ENCODE results near the gene DYDC2. TPM values are rescaled to one million over a fixed set of nuclear protein-coding genes. Genes with fewer than 3 reads are reported as not detected.

Gene DYDC2, protein sequence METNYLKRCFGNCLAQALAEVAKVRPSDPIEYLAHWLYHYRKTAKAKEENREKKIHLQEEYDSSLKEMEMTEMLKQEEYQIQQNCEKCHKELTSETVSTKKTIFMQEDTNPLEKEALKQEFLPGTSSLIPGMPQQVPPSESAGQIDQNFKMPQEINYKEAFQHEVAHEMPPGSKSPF
- polyA plus RNA-seq (2012; ENCODE audit: low read depth, missing spikeins), result not detected

DNA sequence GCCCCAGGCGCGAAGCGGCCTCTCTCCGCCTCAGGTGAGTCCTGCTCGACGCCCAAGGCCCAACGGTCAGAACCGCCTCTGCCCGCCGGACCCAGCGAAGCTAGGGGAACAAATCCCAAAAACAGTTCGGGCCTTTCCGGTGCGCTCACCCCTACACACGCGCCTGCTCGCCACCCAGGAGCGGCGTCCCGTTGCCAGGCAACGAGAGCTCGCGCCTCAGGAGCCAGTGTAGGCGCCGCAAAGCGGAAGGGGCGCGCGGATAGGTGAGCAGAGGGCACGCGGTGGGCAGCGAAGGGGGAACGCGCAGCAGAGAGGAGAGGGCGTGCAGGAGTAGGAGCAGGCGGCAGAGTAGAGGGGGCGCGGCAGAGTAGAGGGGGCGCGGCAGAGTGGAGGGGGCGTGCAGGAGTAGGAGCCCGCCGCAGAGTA is at the start of gene DYDC2, which contains the start of gene DYDC1:
Gene DYDC2, plus strand, starts transcription at position 219 of the 426 bp plus-strand sequence. CDS start 5,663 bp downstream, outside the sequence.
Gene DYDC1, minus strand, starts transcription at position 193 of the 426 bp plus-strand sequence. CDS start 4,154 bp downstream, outside the sequence.
- no peak for FAIRE-seq
- TF ChIP-seq POLR2A (IDR thresholded peaks at IDR 0.05; ENCODE audit: low read depth, low read length) (no peak), PAX5 (IDR thresholded peaks at IDR 0.05; ENCODE audit: insufficient read depth, low read length, severe bottlenecking) (no peak), POLR2AphosphoS5 (IDR thresholded peaks at IDR 0.05; ENCODE audit: low read depth, low read length) (no peak)
- peak; percentile 25 for DNase-seq (ENCODE audit: insufficient read length, low spot score)

- no peak for FAIRE-seq
- TF ChIP-seq POLR2A (IDR thresholded peaks at IDR 0.05; ENCODE audit: low read depth, low read length) (no peak), TAF1 (IDR thresholded peaks at IDR 0.05; ENCODE audit: low read depth, low read length) (no peak), POLR2AphosphoS5 (IDR thresholded peaks at IDR 0.05; ENCODE audit: low read depth, low read length) (no peak), POU2F2 (IDR thresholded peaks at IDR 0.05; ENCODE audit: low read depth, low read length) (no peak), PAX5 (IDR thresholded peaks at IDR 0.05; ENCODE audit: insufficient read depth, low read length, severe bottlenecking) (no peak), SPI1 (IDR thresholded peaks at IDR 0.05; ENCODE audit: low read depth, low read length) (no peak)
- no peak for DNase-seq (ENCODE audit: insufficient read length, low spot score)
These were observed 43.1 kb upstream of the DYDC2 start for GRCh38 chr10:80313523-80313922.

- no peak for DNase-seq (ENCODE audit: insufficient read length, low spot score)
- no peak for TF ChIP-seq TAF1 (IDR thresholded peaks at IDR 0.05; ENCODE audit: low read depth, low read length)
- no peak for TF ChIP-seq POU2F2 (IDR thresholded peaks at IDR 0.05; ENCODE audit: low read depth, low read length)
- no peak for TF ChIP-seq POLR2A (IDR thresholded peaks at IDR 0.05; ENCODE audit: low read depth, low read length)
- no peak for TF ChIP-seq SPI1 (IDR thresholded peaks at IDR 0.05; ENCODE audit: low read depth, low read length)
- no peak for TF ChIP-seq POLR2AphosphoS5 (IDR thresholded peaks at IDR 0.05; ENCODE audit: low read depth, low read length)
- TF ChIP-seq PAX5 (IDR thresholded peaks at IDR 0.05; ENCODE audit: insufficient read depth, low read length, severe bottlenecking), result no peak
- no peak for FAIRE-seq
These were observed 41.2 kb upstream of the DYDC2 start for GRCh38 chr10:80315391-80315790.

- no peak for FAIRE-seq
- DNase-seq (ENCODE audit: insufficient read length, low spot score), result no peak
- TF ChIP-seq PAX5 (IDR thresholded peaks at IDR 0.05; ENCODE audit: insufficient read depth, low read length, severe bottlenecking), result no peak
- TF ChIP-seq POU2F2 (IDR thresholded peaks at IDR 0.05; ENCODE audit: low read depth, low read length), result no peak
- TF ChIP-seq POLR2AphosphoS5 (IDR thresholded peaks at IDR 0.05; ENCODE audit: low read depth, low read length), result no peak
- TF ChIP-seq POLR2A (IDR thresholded peaks at IDR 0.05; ENCODE audit: low read depth, low read length), result no peak
- TF ChIP-seq SPI1 (IDR thresholded peaks at IDR 0.05; ENCODE audit: low read depth, low read length), result no peak
- TF ChIP-seq TAF1 (IDR thresholded peaks at IDR 0.05; ENCODE audit: low read depth, low read length), result no peak
These were observed 37.8 kb upstream of the DYDC2 start for GRCh38 chr10:80318742-80319141.

DNA sequence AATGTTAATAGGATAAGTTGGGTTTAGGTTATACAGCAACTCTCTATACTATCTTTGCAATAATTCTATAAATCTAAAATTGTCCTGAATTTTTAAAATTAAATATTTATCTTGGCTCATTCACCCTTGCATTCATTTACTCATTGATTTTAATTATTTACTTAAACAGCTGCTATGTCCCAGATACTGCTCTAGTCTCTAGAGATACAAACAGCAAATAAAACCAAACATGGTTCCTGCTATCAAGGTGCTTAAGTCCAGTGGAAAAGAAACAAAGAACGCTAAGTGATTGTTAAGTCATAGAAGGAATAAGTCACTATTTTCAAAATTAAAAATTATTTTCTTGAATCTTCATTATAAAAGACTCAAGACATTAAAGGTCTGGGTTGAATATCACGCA is 37.3 kb upstream of the DYDC2 start:
- no peak for DNase-seq (ENCODE audit: insufficient read length, low spot score)
- FAIRE-seq, result no peak
- no peak for TF ChIP-seq POLR2A (IDR thresholded peaks at IDR 0.05; ENCODE audit: low read depth, low read length)
- TF ChIP-seq POU2F2 (IDR thresholded peaks at IDR 0.05; ENCODE audit: low read depth, low read length), result no peak
- TF ChIP-seq SPI1 (IDR thresholded peaks at IDR 0.05; ENCODE audit: low read depth, low read length), result no peak
- no peak for TF ChIP-seq PAX5 (IDR thresholded peaks at IDR 0.05; ENCODE audit: insufficient read depth, low read length, severe bottlenecking)
- TF ChIP-seq TAF1 (IDR thresholded peaks at IDR 0.05; ENCODE audit: low read depth, low read length), result no peak
- TF ChIP-seq POLR2AphosphoS5 (IDR thresholded peaks at IDR 0.05; ENCODE audit: low read depth, low read length), result no peak

DNA sequence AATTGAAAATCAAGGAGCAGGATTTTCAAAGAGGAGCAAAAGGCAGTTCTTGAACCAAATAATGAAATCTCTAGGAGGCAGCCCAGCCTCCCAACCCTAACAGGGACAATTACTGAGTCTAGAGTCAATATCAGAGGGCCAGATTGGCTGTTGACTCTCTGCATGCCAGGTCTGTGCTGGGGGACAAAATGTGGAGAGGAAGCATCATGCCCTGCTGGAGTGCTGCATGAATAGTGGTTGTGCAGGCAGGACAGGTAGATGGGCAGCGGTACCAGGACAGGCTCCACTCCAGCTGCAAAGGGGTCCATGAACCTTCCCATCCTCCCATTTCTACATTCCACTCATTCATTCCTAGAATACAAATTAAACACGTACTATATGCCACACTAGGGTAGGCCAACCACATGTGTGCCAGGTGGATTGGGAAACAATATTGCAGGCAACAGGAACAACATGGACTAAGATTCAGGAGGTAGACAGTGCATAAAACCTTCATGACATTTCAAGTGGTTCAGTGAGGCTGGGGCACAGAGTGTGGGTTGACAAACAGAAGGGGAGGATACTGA is 36.8 kb upstream of the DYDC2 start:
- DNase-seq (ENCODE audit: insufficient read length, low spot score) (no peak), FAIRE-seq (no peak)
- no peak for TF ChIP-seq POLR2A (IDR thresholded peaks at IDR 0.05; ENCODE audit: low read depth, low read length)
- no peak for TF ChIP-seq PAX5 (IDR thresholded peaks at IDR 0.05; ENCODE audit: insufficient read depth, low read length, severe bottlenecking)
- TF ChIP-seq SPI1 (IDR thresholded peaks at IDR 0.05; ENCODE audit: low read depth, low read length), result no peak
- no peak for TF ChIP-seq TAF1 (IDR thresholded peaks at IDR 0.05; ENCODE audit: low read depth, low read length)
- TF ChIP-seq POLR2AphosphoS5 (IDR thresholded peaks at IDR 0.05; ENCODE audit: low read depth, low read length), result no peak
- no peak for TF ChIP-seq POU2F2 (IDR thresholded peaks at IDR 0.05; ENCODE audit: low read depth, low read length)

GRCh38 chr10:80320377-80320776 is 36.2 kb upstream of the DYDC2 start:
- no peak for DNase-seq (ENCODE audit: insufficient read length, low spot score)
- no peak for FAIRE-seq
- no peak for TF ChIP-seq TAF1 (IDR thresholded peaks at IDR 0.05; ENCODE audit: low read depth, low read length)
- no peak for TF ChIP-seq POU2F2 (IDR thresholded peaks at IDR 0.05; ENCODE audit: low read depth, low read length)
- TF ChIP-seq POLR2AphosphoS5 (IDR thresholded peaks at IDR 0.05; ENCODE audit: low read depth, low read length), result no peak
- TF ChIP-seq POLR2A (IDR thresholded peaks at IDR 0.05; ENCODE audit: low read depth, low read length), result no peak
- TF ChIP-seq SPI1 (IDR thresholded peaks at IDR 0.05; ENCODE audit: low read depth, low read length), result no peak
- no peak for TF ChIP-seq PAX5 (IDR thresholded peaks at IDR 0.05; ENCODE audit: insufficient read depth, low read length, severe bottlenecking)

GRCh38 chr10:80321183-80321582 is 35.4 kb upstream of the DYDC2 start:
- TF ChIP-seq SPI1 (IDR thresholded peaks at IDR 0.05; ENCODE audit: low read depth, low read length), result no peak
- no peak for TF ChIP-seq PAX5 (IDR thresholded peaks at IDR 0.05; ENCODE audit: insufficient read depth, low read length, severe bottlenecking)
- no peak for TF ChIP-seq POLR2A (IDR thresholded peaks at IDR 0.05; ENCODE audit: low read depth, low read length)
- TF ChIP-seq POLR2AphosphoS5 (IDR thresholded peaks at IDR 0.05; ENCODE audit: low read depth, low read length), result no peak
- no peak for TF ChIP-seq POU2F2 (IDR thresholded peaks at IDR 0.05; ENCODE audit: low read depth, low read length)
- TF ChIP-seq TAF1 (IDR thresholded peaks at IDR 0.05; ENCODE audit: low read depth, low read length), result no peak
- DNase-seq (ENCODE audit: insufficient read length, low spot score) (no peak), FAIRE-seq (no peak)

DNA sequence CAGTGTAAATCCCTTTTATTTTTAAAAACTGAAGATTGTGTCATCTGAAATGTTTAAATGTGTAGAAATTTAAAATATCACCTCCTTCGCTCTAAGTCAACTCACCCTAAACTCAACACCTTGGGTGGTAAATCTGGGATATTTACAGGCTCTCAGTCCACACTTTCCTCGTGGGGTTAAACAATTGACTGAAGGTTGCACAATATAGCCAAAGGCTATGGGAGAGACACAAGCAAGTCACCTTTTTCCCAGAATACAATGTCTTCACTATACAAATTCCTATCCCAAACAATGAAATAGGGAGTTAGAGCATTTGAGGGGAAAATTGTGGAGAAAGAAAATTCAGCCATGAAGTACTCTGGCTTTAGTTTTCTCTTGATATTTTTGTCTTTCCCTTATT is 34.4 kb upstream of the DYDC2 start:
- no peak for TF ChIP-seq POU2F2 (IDR thresholded peaks at IDR 0.05; ENCODE audit: low read depth, low read length)
- no peak for TF ChIP-seq TAF1 (IDR thresholded peaks at IDR 0.05; ENCODE audit: low read depth, low read length)
- TF ChIP-seq SPI1 (IDR thresholded peaks at IDR 0.05; ENCODE audit: low read depth, low read length), result no peak
- TF ChIP-seq POLR2A (IDR thresholded peaks at IDR 0.05; ENCODE audit: low read depth, low read length), result no peak
- no peak for TF ChIP-seq POLR2AphosphoS5 (IDR thresholded peaks at IDR 0.05; ENCODE audit: low read depth, low read length)
- TF ChIP-seq PAX5 (IDR thresholded peaks at IDR 0.05; ENCODE audit: insufficient read depth, low read length, severe bottlenecking), result no peak
- no peak for DNase-seq (ENCODE audit: insufficient read length, low spot score)
- FAIRE-seq, result no peak
